ENCODE results near the gene MFAP3L. TPM values are rescaled to one million over a fixed set of nuclear protein-coding genes. Genes with fewer than 3 reads are reported as not detected.

The MFAP3L gene
- polyA plus RNA-seq, 1 donor from 2014 or later, result 4.0 TPM

GRCh38 chr4:169987327-169988228, 38.6 kb downstream of the MFAP3L start:
- H3K27ac ChIP-seq (ENCODE audit: low read length), result no peak overlapping the region
- no peaks in the 10 kb centered on the region for H3F3A ChIP-seq (ENCODE audit: insufficient read depth, low read length, poor library complexity, severe bottlenecking)
- no peak overlapping the region for H3K9ac ChIP-seq (ENCODE audit: low read length)
- H3K4me3 ChIP-seq (ENCODE audit: low read length), result no peak overlapping the region
- no peaks in the 10 kb centered on the region for H3K9me3 ChIP-seq (ENCODE audit: low read length)
- H2AFZ ChIP-seq (ENCODE audit: low read depth, low read length), result no peak overlapping the region
- H3K4me2 ChIP-seq (ENCODE audit: low read length), result no peak overlapping the region
- H3K79me2 ChIP-seq (replicated peaks; ENCODE audit: insufficient read depth, low read length), result no peaks in the 10 kb centered on the region
- no peaks in the 10 kb centered on the region for H3K36me3 ChIP-seq (ENCODE audit: insufficient read depth, low read length)
- no peaks in the 10 kb centered on the region for H3K9me2 ChIP-seq (ENCODE audit: insufficient read depth, low read length)
- TF ChIP-seq CTCF (IDR thresholded peaks at IDR 0.05; ENCODE audit: poor library complexity, severe bottlenecking) (no peak), RAD21 (conservative IDR thresholded peaks at IDR 0.05) (no peak), SMC3 (conservative IDR thresholded peaks at IDR 0.05; ENCODE audit: poor library complexity) (no peak), REST (IDR thresholded peaks at IDR 0.05; ENCODE audit: borderline replicate concordance) (no peak), TAF1 (IDR thresholded peaks at IDR 0.05; ENCODE audit: low read depth) (no peak), EZH2 (IDR thresholded peaks at IDR 0.05; ENCODE audit: borderline replicate concordance, insufficient read depth, low read length, poor library complexity, severe bottlenecking) (no peak), MXI1 (conservative IDR thresholded peaks at IDR 0.05; ENCODE audit: poor library complexity, severe bottlenecking) (no peak), EP300 (conservative IDR thresholded peaks at IDR 0.05; ENCODE audit: poor library complexity, severe bottlenecking) (no peak), POLR2AphosphoS5 (IDR thresholded peaks at IDR 0.05) (no peak)
- no peaks in the 10 kb centered on the region for H3K27me3 ChIP-seq (ENCODE audit: insufficient read depth, low read depth, low read length)
- H4K20me1 ChIP-seq (ENCODE audit: insufficient read depth), result no peaks in the 10 kb centered on the region

- no peaks in the 10 kb centered on the region for H3K9me3 ChIP-seq (ENCODE audit: low read length)
- H3K9me2 ChIP-seq (ENCODE audit: insufficient read depth, low read length), result no peaks in the 10 kb centered on the region
- H3K9ac ChIP-seq (ENCODE audit: low read length), result no peak overlapping the region
- no peaks in the 10 kb centered on the region for H4K20me1 ChIP-seq (ENCODE audit: insufficient read depth)
- no peak overlapping the region for H3K4me2 ChIP-seq (ENCODE audit: low read length)
- H3K27ac ChIP-seq (ENCODE audit: low read length), result no peak overlapping the region
- H2AFZ ChIP-seq (ENCODE audit: low read depth, low read length), result no peak overlapping the region
- H3K4me3 ChIP-seq (ENCODE audit: low read length), result no peak overlapping the region
- no peaks in the 10 kb centered on the region for H3K27me3 ChIP-seq (ENCODE audit: insufficient read depth, low read depth, low read length)
- no peaks in the 10 kb centered on the region for H3K79me2 ChIP-seq (replicated peaks; ENCODE audit: insufficient read depth, low read length)
- no peaks in the 10 kb centered on the region for H3K36me3 ChIP-seq (ENCODE audit: insufficient read depth, low read length)
- no peaks in the 10 kb centered on the region for H3F3A ChIP-seq (ENCODE audit: insufficient read depth, low read length, poor library complexity, severe bottlenecking)
- TF ChIP-seq REST (IDR thresholded peaks at IDR 0.05; ENCODE audit: borderline replicate concordance), result no peak
- TF ChIP-seq CTCF (IDR thresholded peaks at IDR 0.05; ENCODE audit: poor library complexity, severe bottlenecking), result no peak
- no peak for TF ChIP-seq SMC3 (conservative IDR thresholded peaks at IDR 0.05; ENCODE audit: poor library complexity)
- no peak for TF ChIP-seq POLR2AphosphoS5 (IDR thresholded peaks at IDR 0.05)
- TF ChIP-seq EP300 (conservative IDR thresholded peaks at IDR 0.05; ENCODE audit: poor library complexity, severe bottlenecking), result no peak
- no peak for TF ChIP-seq RAD21 (conservative IDR thresholded peaks at IDR 0.05)
- no peak for TF ChIP-seq TAF1 (IDR thresholded peaks at IDR 0.05; ENCODE audit: low read depth)
- TF ChIP-seq MXI1 (conservative IDR thresholded peaks at IDR 0.05; ENCODE audit: poor library complexity, severe bottlenecking), result no peak
- TF ChIP-seq EZH2 (IDR thresholded peaks at IDR 0.05; ENCODE audit: borderline replicate concordance, insufficient read depth, low read length, poor library complexity, severe bottlenecking), result no peak
Measured at GRCh38 chr4:169986369-169986768, 39.8 kb downstream of the MFAP3L start.

Data from neural cell (in vitro differentiated cells).